ENCODE data around the gene MYH9.
"Not testable (repeated sequence)": the region's sequence is repeated elsewhere in the genome, so short reads cannot be mapped to it uniquely, and the experiment has no call there.

Gene MYH9

GRCh38 chr22:36306227-36306626 lies 81.5 kb downstream of the MYH9 start:
- no peak for DNase-seq

GRCh38 chr22:36305813-36306212 lies 82.0 kb downstream of the MYH9 start:
- no peak for DNase-seq

- DNase-seq, result no peak
These were observed 83.3 kb downstream of the MYH9 start for GRCh38 chr22:36304429-36304828.

GRCh38 chr22:36303874-36304273 lies 83.9 kb downstream of the MYH9 start:
- no peak for DNase-seq

GRCh38 chr22:36303115-36303467 lies 84.7 kb downstream of the MYH9 start:
- no peak for DNase-seq

GRCh38 chr22:36302439-36303114 lies 85.2 kb downstream of the MYH9 start:
- no peak for DNase-seq

GRCh38 chr22:36301851-36302250 lies 85.9 kb downstream of the MYH9 start:
- no peak for DNase-seq

- peak; percentile 71 for DNase-seq
These were observed 86.4 kb downstream of the MYH9 start for GRCh38 chr22:36301384-36301828.

GRCh38 chr22:36300396-36301212 lies 87.2 kb downstream of the MYH9 start:
- no peak for DNase-seq

GRCh38 chr22:36299911-36300310 lies 87.9 kb downstream of the MYH9 start:
- DNase-seq, result no peak

- no peak for DNase-seq
These were observed 88.5 kb downstream of the MYH9 start for GRCh38 chr22:36299295-36299694.

- no peak for DNase-seq
These were observed 89.2 kb downstream of the MYH9 start for GRCh38 chr22:36298601-36299000.

GRCh38 chr22:36298118-36298517 lies 89.6 kb downstream of the MYH9 start:
- no peak for DNase-seq

GRCh38 chr22:36297568-36297967 lies 90.2 kb downstream of the MYH9 start:
- no peak for DNase-seq

GRCh38 chr22:36296690-36297089 lies 91.1 kb downstream of the MYH9 start:
- no peak for DNase-seq

- DNase-seq, result no peak
These were observed 92.5 kb downstream of the MYH9 start for GRCh38 chr22:36295247-36295646.

GRCh38 chr22:36294801-36295200 lies 93.0 kb downstream of the MYH9 start:
- no peak for DNase-seq

- DNase-seq, result no peak
These were observed 93.5 kb downstream of the MYH9 start for GRCh38 chr22:36294293-36294620.

- DNase-seq, result no peak
These were observed 94.0 kb downstream of the MYH9 start for GRCh38 chr22:36293606-36294292.

- DNase-seq, result no peak
These were observed 94.8 kb downstream of the MYH9 start for GRCh38 chr22:36292823-36293530.

GRCh38 chr22:36291831-36292740 lies 95.7 kb downstream of the MYH9 start:
- no peak for DNase-seq

- DNase-seq, result not testable (repeated sequence)
These were observed 97.2 kb downstream of the MYH9 start for GRCh38 chr22:36290391-36291075.

Measured in hematopoietic multipotent progenitor cell treated with erythropoietin and hydrocortisone succinate and interleukin-3 and kit ligand, for 8 days (in vitro differentiated cells).